RCC 7860 (cell line): ENCODE results near the gene WDHD1.
"Not testable (repeated sequence)": the region's sequence is repeated elsewhere in the genome, so short reads cannot be mapped to it uniquely, and the experiment has no call there.

Experiments used
- DNase-seq: peaks from one replicate; pipeline ENCODE4 v3.0.0-alpha.2; 2015; ENCODE audit warnings: low spot score
- FAIRE-seq: peaks from 2 replicates; lab custom pipeline; 2012; peaks lifted over from hg19 to GRCh38; lab: Jason Lieb, UNC

Gene WDHD1

DNA sequence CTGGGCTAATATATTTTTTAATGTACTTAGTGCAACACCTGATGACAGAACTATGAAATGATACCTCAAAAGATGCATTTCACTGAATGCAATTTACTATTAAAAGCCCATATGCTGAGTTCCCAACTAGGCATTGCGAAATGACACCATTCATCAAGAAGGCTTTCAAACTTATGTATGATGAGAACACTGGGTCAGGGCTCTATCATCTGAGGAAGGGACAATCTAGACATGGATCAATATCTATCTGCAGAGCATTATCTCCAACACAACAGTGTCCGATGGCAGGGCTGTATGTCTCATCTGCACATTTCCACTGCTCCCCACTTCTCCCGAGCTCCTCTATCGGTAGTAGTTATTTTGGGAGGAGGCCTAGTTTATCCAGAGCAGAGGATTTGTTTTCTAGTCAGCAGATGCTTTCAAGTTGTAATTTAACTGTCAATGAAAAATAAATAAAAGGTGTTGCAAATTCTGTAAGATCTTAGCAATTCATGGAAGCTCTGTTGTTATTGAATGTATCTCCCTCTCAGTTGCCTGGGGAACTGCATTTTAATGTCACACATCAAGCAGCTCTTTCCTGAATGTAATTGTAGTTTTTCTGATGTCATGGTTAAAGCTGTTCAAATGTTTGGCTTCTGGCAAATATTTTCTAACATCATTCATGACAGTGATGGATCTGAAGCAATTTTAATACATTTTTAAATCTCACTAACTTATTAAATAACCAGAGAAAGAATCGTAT is 116.9 kb downstream of the WDHD1 start:
- DNase-seq (no peak), FAIRE-seq (no peak)

GRCh38 chr14:54908973-54909372 is 117.9 kb downstream of the WDHD1 start:
- FAIRE-seq, DNase-seq: not testable (repeated sequence)

DNA sequence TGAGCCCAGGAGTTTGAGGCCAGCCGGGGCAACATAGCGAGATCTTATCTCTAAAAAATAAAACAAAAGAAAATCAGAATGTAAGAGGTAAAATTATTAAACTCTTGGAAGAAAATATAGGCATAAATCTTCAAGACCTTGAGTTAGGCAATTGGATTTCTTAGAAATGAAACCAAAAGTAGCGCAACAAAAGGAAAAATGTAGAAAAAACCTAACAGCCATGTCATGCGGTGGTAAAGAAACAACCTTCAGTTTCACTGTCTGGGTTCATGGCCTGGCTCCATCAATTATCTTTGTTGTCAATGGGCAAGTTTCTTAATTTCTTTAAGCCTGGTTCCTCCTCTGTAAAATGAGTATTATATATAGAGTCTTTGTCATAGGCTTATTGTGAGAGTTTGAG is 118.7 kb downstream of the WDHD1 start:
- FAIRE-seq (no peak), DNase-seq (no peak)

GRCh38 chr14:54906075-54906474 is 120.8 kb downstream of the WDHD1 start:
- FAIRE-seq (no peak), DNase-seq (no peak)

DNA sequence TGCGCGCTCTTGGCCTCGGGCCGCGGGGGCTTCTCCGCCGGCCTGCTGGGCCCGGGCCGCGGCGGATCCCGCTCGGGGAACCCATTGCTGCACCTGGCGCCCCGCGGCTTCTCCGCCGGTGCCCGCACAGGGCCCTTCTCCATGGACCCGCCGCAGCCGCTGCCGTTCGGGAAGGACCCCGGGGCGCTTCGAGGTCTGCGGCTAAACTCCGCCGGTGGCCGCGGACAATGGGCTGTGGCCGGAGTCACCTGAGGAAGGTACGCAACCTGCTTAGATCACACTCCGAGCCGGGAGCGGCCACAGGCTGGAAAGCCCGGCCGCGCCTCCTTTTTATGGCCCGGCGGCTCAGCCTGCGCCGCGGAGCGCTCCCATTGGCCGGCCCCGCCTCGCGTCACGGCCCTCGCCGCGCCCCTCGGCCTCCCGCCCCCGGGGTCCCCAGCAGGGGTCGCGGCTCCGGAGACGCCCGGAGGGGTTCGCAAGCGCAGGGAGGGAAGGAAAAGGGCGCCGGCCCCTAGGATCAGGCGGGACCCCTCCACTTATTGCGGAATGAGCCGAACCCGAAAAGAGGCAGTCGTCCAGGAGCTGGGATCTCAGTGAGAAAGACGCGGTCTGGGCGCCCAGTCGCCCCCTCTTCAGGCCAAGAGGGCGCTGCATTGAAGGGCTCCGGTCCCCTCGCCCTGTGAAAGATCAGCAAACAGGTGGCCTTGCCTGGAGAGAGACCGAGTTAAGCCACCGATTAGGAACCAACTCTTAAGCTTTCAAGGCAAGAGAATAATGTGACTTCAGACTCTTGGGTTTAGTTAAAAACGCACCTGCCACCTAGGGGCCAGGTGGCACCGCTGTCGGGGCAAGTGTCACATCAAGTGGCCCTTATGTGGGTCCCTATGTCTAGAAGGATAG is 124.1 kb downstream of the WDHD1 start, which contains the start of gene GCH1:
Gene GCH1 (minus strand): TSS at position 306 of the 900 bp plus-strand sequence. CDS start 163 bp downstream, at position 143.
- FAIRE-seq (no peak), DNase-seq (peak; percentile 20)

GRCh38 chr14:54902143-54902520 is 124.8 kb downstream of the WDHD1 start:
- FAIRE-seq (no peak), DNase-seq (peak; percentile 27)

DNA sequence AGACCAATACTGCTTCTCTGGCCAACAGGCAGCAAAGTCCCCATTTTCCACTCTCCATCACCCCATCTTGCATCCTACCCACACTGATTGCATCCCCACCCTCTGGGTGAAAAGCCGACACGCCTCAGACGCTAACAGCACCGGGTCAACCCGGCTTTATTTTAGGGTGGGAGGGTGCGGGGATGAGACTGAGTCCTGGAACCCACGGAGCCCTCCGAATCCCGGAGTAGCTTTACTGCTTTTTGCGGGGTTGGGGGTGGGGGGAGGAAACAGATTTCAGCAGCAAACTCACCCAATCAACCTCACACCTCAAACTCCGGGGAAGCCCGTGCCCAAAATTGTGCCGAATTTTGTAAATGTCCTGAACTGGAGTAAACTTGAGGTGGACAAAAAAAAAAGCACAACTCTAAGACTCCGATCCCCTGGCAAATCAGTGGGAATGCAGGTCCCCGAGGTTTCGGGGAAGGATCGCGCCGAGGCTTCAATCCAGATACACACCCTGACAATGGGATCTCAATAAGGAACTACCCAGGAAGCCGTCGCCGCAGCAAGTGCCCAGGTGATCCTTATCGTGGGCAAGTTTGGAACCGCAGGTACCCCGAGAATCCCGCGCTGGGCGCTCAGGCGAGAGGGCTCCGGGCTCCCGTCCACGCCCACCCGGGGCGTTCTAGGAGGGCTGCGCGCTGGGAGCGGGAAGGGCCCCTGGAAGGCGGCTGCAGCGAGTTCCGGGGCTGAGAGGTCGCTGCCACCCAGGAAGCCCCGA is 125.3 kb downstream of the WDHD1 start:
- FAIRE-seq (no peak), DNase-seq (no peak)

DNA sequence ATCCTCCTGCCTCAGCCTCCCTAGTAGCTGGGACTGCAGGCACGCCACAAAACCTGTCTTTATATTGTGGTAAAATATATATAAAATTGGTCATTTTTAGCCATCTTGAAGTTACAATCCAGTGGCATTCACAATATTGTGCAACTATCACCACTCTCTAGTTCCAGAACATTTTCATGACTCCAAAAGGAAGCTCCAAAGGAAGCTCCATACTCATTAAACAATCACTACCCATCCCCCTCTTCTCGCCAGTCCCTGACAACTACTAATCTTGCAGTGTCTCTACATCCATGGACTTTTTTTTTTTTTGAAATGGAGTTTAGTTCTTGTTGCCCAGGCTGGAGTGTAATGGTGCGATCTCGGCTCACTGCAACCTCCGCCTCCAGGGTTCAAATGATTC is 127.3 kb downstream of the WDHD1 start:
- DNase-seq (no peak), FAIRE-seq (no peak)

DNA sequence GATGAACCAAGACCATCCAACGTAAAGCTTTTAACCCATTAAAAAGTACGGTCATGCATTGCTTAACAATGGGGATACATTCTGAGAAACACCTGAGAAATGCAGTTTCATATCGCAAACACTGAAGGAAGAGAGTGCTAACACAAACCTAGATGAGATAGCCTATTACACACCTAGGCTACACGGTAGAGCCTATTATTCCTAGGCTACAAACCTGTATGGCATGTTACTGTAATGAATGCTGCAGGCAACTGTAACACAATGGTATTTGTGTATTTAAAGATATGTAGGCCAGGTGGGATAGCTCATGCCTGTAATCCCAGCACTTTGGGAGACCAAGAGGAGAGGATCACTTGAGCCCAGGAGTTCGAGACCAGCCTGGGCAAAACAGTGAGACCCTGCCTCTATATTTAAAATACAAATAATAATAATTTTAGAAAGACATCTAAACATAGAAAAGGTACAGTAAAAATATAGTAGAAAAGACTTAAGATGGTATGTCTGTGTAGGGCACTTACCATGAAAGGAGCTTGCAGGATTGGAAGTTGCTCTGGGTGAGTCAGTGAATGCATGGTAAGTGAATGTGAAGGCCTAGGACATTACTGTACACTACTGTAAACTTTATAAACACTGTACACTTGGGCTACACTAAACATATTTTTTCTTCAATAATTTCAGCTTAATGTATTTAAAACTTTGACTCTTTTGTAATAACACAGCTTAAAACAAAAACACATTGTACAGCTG is 128.9 kb downstream of the WDHD1 start:
- not testable (repeated sequence) for FAIRE-seq, DNase-seq

- FAIRE-seq (no peak), DNase-seq (no peak)
Measured at GRCh38 chr14:54895683-54896082, 131.2 kb downstream of the WDHD1 start.

DNA sequence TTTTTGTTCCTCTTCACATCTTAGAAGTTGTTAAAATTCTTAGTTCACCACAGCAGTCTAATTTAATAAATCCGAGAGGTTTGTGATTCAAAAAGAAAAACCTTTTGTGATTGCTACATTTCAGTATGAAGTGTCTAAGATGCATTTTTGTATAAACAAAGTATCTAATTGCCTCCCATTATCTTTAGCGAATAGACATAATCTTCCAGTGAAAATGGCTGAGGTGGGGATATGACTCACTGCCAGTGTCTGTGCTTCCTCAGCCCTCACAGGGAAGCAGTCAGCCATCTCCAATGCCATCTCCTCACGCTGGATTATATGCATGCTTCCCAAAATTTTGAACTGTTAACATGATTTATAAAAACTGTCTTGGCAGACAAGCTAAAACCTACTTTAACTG is 131.9 kb downstream of the WDHD1 start:
- peak; percentile 11 for DNase-seq
- FAIRE-seq, result peak; percentile 30

GRCh38 chr14:54893151-54893760 is 133.6 kb downstream of the WDHD1 start:
- FAIRE-seq, result peak; percentile 55
- DNase-seq, result peak; percentile 41

DNA sequence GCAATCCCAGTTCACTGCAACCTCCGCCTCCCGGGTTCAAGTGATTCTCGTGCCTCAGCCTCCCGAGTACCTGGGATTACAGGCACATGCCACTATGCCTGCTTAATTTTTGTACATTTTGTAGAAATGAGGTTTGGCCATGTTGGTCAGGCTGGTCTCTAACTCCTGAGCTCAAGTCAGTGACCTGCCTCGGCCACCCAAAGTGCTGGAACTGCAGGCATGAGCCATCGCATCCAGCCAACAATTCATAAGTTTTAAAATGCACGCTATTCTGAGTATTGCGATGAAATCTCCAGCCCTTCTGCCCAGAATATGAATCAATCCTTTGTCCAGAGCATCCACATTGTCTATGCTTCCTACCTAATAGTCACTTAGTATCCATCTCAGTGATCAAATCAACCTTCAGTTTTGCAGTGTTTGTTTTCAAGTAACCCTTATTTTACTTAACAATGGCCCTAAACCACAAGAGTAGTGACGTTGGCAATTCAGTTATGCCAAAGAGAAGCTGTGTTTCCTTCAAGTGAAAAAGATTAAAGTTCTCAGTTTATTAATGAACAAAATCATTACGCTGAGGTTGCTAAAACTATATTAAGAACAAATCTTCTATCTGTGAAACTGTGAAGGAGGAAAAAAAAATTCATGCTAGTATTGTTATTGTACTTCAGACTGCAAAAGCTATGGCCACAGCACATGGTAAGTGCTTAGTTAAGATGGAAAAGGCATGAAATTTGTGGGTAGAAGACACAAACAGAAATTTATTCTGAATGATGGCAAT is 135.2 kb downstream of the WDHD1 start:
- no peak for FAIRE-seq
- no peak for DNase-seq

DNA sequence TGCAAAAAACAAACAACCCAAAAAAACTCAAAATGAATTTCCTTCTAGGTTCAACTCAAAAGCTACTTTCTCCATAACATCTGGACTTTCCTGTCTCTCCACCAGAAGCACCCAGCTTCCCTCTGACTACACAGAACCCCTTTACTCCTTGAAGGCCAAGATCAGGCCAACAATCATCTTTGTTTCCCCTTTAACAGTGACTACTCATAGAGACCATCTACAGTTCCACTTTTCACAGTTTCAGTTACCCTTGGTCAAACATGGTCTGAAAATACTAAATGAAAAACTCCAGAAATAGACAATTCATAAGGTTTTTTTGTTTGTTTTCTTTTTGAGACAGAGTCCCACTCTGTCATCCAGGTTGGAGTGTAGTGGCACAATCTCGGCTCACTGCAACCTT is 136.1 kb downstream of the WDHD1 start:
- FAIRE-seq (no peak), DNase-seq (no peak)

GRCh38 chr14:54889919-54890318 is 137.0 kb downstream of the WDHD1 start:
- peak; percentile 17 for DNase-seq
- FAIRE-seq, result no peak
